Glomerular visceral epithelial cell (primary cell): ENCODE data around the gene LRRC18.
A peak's percentile ranks its signal among the peaks of the same experiment; 100 is the strongest.

Source experiments
- DNase-seq: peaks from one replicate; pipeline ENCODE4 v3.0.0-alpha.2; 2016; ENCODE audit errors: extremely low spot score

LRRC18 gene

GRCh38 chr10:48910548-48910947 lies 29.1 kb downstream of the LRRC18 start:
- no peak for DNase-seq

DNA sequence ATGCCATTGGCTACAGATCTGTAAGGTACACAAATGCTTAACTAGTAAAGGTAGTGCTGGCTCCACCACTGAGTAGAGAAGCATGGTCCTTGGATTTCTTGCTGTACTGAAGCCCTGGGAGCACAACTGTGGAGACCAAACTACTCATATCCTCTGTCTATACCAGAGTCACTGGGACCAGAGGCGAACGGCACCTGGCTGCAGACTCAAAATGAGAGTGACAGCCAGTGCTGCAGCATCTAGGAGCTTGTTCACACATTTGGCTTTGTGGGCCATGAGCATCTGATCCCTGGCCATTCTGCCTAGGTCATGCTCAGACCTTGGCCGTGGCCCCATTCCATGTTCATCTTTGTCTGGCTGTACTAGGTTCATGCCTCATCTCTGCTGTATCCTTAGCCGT lies 31.9 kb downstream of the LRRC18 start:
- DNase-seq = no peak

GRCh38 chr10:48906841-48907240 lies 32.8 kb downstream of the LRRC18 start:
- no peak for DNase-seq

GRCh38 chr10:48905311-48905710 lies 34.3 kb downstream of the LRRC18 start:
- no peak for DNase-seq

- DNase-seq = no peak
Measured at GRCh38 chr10:48904861-48905260, 34.8 kb downstream of the LRRC18 start.

GRCh38 chr10:48903151-48903550 lies 36.5 kb downstream of the LRRC18 start:
- no peak for DNase-seq

GRCh38 chr10:48902096-48902495 lies 37.5 kb downstream of the LRRC18 start:
- no peak for DNase-seq

DNA sequence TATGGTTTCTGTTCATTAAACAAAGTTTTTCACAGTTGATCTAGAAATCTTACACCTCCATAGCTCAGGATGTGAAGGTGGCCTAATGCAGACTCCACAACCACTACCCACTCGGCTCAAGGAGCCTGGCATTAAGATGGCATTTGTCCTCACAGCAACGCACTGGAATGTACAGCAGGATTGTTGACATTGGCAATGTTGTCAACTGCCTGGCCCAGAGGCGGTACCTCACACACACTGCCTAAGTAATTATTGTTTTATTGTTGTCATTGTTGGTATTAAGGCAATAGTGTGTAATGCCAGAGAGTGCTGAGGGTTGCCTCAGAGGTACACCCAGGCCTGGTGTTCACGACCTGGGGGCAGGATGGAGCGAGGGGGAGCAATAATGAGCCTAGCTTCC lies 38.3 kb downstream of the LRRC18 start:
- DNase-seq = no peak

GRCh38 chr10:48900371-48900801 lies 39.3 kb downstream of the LRRC18 start:
- no peak for DNase-seq

GRCh38 chr10:48899781-48900180 lies 39.9 kb downstream of the LRRC18 start:
- DNase-seq = no peak

DNA sequence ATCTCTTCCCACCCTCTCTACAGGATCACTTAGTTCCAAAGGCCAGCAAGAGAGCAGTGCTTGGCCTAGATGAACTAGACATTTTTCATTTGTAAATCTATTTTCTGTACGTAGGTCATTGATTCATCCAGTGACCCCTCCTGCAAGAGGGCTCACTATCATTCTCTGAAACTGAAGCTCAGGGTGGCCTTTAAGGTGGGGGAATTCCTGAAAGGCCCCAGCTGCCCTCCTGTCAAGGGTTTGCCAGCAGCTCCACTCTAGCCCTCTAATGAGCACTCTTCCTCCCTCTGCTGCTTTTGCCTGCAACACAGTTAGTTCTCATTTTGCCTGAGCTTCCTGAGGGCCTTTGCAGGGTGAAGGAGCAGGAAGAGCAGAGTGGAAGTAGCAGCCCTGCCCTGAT lies 41.2 kb downstream of the LRRC18 start:
- no peak for DNase-seq

DNA sequence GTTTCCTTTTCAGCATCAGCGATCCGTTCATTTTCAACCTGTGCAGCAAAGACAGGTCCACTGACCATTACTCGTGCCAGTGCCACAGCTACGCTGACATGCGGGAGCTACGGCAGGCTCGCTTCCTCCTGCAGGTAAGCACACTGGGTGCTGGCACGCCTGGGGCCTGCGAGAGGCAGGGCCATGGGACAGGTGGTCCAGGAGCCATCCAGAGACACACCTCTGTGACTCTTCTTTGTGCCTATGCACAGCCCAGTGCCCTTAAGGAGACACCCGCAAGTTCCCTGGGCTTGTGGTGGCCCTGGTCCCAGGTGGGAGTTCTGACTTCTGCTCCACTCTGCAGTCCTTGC lies 42.2 kb downstream of the LRRC18 start:
- no peak for DNase-seq

- no peak for DNase-seq
Measured at GRCh38 chr10:48896756-48897440, 42.7 kb downstream of the LRRC18 start.

DNA sequence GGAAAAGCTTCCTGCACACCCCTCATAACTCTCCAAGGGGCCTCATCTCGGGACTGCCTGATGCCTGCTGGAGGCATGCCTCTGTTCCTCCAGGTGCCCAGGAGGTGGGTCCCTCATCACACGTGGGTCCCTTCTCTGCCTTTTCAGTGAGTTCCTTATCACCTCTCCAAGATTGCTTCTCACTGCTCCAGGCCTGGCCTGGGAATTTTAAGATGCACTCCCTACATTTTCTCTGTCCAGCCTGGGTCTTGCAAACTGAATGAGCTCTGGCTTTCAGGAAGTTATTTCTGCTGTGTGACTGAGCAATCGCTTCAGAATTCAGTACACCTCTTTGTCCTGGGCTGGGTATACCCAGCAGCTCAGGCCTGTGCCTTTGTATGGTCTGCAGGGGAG lies 43.8 kb downstream of the LRRC18 start:
- no peak for DNase-seq

DNA sequence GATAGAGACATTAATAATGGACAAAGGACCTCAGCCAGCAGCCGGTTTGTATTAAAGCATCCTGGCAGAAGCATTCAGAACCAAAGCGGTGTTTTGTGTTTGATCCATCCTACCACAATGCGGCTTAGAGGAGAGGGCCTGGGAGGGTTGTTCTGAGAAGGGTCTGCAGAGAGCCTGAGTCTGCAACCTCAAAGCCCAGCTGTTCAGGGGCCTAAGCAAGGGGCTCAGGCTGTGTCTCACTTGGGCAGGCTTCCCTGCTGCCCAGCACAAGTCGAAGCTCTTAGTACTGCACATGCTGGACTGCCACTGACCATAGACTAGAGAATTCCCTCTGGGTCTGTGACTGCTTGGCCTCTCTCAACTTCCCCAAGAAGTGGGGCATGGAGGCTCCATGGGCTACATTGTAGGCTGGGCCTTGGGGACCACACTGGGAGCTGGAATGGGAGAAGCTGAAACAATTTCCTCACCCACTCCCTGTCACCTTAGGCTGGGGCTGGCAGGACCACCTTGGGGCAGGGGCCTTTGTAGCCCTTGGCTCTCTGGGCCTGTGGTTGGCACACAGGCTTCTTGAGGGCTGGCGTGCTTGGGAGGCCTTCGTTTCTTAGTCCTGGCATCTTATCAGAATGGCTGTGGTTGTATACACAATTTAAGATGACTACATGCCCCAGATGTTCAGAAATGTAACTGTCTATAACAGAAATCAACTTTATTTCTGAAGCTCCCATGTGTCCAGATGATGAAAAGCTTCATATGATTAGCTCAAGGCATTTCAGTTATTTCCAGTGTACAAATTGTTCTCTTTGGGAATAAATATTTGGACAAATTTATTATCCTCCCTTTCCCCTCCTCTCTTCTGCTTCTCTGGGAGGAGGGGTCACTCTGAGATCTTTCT lies 44.5 kb downstream of the LRRC18 start:
- DNase-seq = no peak

GRCh38 chr10:48890888-48891850 lies 48.5 kb downstream of the LRRC18 start:
- DNase-seq = no peak

DNA sequence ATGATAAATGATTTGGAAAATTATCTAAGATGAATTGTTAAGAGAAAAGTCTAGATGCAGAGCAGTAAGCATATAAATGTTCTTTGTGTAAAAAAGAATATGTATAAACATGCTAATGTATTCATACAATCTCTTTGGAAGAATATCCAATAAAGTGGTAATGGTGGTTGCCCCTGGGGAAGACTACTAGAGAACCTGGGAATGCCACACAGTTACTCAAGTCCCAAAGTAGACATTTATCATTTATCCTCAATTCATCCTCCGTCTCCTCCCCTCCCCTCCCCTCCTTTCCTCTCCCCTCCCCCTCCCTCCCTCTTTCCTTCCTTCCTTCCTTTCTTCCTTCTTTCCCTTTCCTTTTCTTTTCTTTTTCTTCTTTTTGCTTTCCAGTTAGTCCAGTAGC lies 51.7 kb downstream of the LRRC18 start:
- DNase-seq = no peak

DNA sequence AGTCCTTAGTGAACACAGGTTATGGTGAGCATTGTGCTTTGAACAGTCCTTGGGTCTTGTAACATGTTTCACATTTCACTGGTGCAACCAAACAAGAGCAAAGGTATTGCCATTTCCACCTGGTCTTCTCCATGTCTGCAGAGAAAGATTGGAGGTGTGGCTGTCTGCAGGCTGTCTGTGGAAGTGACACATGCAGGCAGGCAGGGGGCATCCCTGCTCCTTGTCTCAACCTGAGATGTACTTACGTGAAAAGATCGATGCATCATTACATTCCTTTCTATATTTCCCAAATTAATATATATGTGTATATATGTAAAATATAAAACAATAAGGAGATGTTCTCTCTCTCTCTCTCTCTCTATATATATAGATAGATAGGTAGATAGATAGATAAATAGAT lies 54.3 kb downstream of the LRRC18 start:
- DNase-seq = peak; percentile 4

DNA sequence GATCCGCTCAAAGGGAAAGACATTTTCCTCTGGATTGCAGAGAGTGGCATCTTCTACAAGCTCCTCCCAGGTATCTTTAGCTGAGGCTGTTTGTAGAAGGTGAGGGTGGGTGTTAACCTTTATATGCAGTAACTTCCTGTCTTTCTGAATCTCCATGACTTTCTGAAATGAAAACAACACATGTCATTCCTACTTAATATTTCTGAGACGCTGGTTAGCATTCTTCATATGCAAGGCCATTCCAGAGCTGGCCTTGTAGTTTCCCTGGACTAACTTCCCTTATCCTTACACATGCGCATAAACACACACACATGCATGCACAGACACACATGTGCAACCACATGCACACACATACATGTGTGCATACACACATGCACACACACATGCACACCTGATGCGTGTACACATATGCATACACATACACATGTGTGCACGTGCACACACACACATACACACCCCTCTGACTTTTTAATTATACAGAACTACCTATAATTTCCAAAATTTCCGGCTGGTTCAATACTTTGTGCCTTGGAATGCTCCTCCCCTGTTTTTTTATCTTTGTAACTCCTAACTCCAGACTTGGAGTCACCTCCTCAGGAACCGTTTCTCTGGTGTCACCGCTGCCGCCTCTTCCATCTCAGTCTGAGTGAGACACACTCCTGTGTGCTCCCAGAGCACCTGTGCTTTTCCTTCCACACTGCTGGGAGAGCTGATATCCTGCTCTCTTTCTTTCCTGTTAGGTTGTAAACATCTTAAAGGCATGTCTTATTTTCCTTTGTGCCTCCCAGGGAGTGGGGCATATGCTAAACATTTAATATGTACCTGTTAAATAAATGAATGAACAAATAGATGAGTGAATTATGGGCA lies 55.2 kb downstream of the LRRC18 start:
- no peak for DNase-seq

DNA sequence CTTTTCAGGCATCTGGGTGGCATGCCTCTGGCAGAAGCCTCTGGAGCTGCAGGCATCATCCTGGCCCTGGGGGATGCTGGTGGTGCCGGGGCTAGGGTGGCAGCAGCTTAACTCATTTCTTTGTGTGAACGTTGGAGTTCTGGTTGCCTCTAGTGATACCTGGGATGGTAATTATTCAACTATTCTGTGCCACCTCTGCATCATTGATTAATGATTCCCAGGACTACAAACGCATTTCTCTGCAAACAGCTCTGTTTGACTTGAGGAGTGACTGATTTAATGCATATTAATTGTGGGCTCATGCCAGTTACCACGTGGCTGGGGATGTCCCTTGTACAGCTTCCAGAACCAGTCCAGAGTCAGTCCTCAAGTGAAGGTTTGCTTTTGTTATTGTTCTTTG lies 55.9 kb downstream of the LRRC18 start:
- DNase-seq = no peak

DNA sequence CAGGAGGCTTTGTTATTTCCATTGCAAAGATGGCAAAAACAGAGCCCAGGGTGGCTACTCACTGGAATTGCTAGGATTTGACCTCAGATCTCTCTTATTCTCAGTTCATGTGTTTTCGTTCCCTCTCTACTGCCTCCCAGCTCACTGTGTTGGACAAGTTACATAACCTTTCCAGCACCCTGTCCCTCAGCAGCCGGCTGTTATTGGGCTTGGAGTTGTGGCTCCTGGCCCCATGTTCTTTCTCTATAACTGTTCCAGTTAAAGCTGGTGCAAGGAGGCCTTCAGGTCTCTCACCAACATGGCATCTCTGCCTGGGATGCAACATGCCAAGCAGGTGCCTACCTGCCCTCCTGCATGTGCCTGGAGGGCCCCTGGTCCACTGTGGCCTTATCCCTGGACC lies 56.8 kb downstream of the LRRC18 start:
- DNase-seq = no peak
